ENCODE data around the gene MRPL54.
"Not testable (repeated sequence)": the region's sequence is repeated elsewhere in the genome, so short reads cannot be mapped to it uniquely, and the experiment has no call there.

MRPL54 gene

GRCh38 chr19:3813473-3814392, 51.3 kb downstream of the MRPL54 start:
- DNase-seq = no peak

- DNase-seq = no peak
These were observed 52.2 kb downstream of the MRPL54 start for GRCh38 chr19:3814648-3815047.

GRCh38 chr19:3816148-3816547, 53.7 kb downstream of the MRPL54 start:
- DNase-seq = not testable (repeated sequence)

- DNase-seq = no peak
These were observed 54.2 kb downstream of the MRPL54 start for GRCh38 chr19:3816566-3817218.
